RPMI7951 (cell line): ENCODE data around the gene SLC13A4. TPM values are rescaled to one million over a fixed set of nuclear protein-coding genes. Genes with fewer than 3 reads are reported as not detected.
"Not testable (repeated sequence)": the region's sequence is repeated elsewhere in the genome, so short reads cannot be mapped to it uniquely, and the experiment has no call there.

ENCODE experiments used
- DNase-seq: peaks from one replicate; pipeline ENCODE4 v3.0.0-alpha.2; 2012; ENCODE audit warnings: low read depth
- total RNA-seq: library from RNA; depleted of rRNA; stranded (reverse); fragments of >200 nt; shearing (Covaris generic); gene quantifications from 2 replicates; pipeline ENCODE4 v1.2.3, GENCODE V29; 2014

Gene SLC13A4
- total RNA-seq, 1 experiment from 2014 or later: not detected

- peak; percentile 92 for DNase-seq
Observed at GRCh38 chr7:135748770-135749169, 20.8 kb upstream of the SLC13A4 start, which contains the start of gene FAM180A. Gene FAM180A (minus strand): TSS chr7:135748813. CDS start chr7:135748580, 233 bp downstream.

DNA sequence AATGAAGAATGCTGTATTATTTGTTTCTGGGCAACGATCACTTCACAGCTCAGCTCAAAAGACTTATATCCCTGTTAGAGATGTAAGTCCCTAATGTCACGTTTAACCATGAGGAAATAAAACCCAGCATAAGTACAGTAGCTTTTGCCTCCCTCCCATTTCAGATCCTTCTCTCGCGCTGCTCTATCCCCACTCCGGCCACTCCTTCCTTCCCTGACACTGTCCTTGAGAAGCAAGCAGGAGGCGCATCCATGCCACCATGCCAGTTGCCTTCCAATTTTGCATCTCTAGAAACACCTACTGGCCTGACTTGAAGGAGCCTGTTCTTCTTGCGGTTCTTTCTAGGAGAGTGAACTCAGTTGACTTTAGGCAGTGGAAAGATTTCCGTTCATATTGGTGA lies 19.4 kb upstream of the SLC13A4 start:
- DNase-seq: no peak

DNA sequence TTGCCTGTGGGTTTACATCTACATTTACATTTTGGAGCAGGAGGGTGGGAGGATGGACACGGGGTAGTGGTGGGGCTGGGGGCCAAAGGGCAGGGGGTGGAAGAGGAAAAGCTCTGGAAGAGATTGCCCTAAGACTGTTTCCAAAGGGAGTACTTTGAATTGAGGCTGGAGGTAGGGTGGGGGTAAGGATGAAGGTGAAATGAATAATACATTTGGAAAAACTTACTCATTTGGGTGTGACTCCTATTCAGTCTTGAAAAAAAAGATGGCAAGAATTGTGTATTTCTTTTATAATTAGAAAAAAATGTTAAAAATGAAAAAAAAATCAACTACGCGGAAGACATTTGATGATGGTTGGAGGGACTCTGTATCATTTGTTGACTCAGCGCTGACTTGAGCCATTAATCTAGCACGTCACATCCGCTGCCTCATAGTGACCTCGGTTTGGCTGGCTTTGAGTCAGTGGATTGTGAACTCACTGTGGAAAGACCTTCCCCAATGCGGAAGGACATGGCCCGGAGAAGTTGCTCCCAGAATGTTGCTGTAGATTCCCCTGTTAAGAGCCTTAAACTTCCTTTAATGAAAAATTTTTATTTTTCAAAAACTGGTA lies 17.8 kb upstream of the SLC13A4 start:
- DNase-seq: peak; percentile 94

- peak; percentile 83 for DNase-seq
Observed at GRCh38 chr7:135744938-135745702, 17.1 kb upstream of the SLC13A4 start.

GRCh38 chr7:135743907-135744731 lies 16.1 kb upstream of the SLC13A4 start:
- peak; percentile 31 for DNase-seq

- DNase-seq: peak; percentile 45
Observed at GRCh38 chr7:135742371-135742770, 14.4 kb upstream of the SLC13A4 start.

DNA sequence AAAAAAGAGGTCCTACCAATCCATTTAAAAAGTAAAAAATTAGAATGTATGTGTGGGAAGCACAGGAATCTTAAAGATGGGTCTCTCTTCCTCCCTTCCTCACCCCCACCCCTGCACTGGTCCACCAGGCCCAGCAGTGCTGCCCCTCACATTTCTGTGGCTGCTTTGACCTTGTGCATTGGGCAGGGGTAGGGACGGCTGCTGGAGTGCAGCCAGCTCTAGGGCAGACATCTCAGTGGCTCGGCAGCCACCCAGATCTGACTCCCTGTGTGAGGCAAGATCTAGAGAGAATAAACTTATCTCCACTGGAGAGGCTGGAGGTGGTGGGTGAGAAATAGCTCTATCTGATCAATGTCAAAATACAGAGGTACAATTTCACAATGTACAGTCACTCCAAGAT lies 13.9 kb upstream of the SLC13A4 start:
- DNase-seq: no peak

DNA sequence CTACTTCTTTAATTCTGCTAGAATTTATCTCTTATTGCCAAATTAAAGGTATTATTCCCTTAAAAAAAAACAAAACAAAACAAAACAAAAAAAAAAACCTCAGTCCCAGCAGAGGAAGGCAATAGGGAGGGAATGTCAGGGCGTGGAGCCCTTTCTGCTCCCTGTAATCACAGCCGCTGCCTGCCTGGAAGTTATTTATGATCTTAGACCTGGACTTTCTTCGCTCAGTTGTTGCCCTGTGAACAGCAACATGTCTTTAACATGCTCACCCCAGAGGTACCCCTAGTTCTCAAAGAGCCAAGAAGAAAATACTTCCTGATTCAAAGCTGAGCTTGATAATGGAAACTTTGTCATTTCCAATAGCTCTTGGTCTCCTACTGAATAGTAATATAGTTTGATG lies 12.9 kb upstream of the SLC13A4 start:
- DNase-seq: no peak

- not testable (repeated sequence) for DNase-seq
Observed at GRCh38 chr7:135737306-135737647, 9.3 kb upstream of the SLC13A4 start.

DNA sequence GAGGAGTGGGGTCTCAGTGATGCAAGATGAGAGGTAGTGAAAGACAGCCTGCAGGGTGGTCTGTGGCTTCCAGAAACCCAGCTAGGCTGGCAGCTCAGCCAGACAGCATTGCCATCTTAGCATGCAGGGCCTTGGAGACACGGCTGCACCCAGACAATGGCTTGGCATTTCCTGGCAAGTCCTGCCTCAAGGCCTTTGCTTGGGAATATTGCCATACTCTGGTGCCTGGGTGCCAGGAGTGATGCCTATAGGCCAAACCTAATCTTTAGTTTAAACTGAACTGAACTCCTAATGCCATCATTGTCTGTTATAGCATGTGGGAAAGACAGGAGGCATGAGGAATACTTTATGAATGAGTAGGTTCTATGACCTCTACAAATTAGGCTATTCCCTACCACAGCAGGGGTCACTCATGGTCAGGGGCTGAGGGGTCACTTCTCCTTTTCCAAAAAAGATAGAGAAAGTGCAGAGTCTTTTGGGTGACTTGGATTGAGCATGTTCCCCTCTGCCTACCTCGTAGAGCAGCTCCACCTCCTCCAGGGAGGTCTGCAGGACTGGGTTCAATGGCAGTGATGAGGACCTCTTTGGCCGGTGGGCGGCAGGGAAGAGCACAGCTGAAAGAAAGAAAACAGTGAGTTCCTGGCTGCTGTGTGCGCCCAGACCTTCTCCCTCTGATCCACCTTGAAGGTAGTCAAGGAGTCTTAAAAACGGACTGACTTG lies 8.8 kb upstream of the SLC13A4 start:
- DNase-seq: no peak

DNA sequence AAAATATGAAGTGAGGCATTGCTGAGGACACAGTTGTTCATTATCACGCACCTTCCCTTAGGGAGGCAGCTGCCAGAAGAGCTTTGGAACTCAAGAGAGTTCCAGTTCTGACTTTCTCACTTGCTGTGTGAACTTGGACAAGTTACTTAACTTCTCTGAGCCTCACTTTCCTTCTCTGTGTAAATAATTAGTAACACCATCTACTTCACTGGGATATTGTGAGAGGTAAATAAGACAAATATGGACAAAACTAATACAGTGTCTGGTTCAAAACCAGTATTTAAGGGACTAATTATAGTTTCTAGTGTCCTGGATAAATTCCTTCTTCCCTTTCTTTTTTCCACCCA lies 6.3 kb upstream of the SLC13A4 start:
- DNase-seq: no peak

DNA sequence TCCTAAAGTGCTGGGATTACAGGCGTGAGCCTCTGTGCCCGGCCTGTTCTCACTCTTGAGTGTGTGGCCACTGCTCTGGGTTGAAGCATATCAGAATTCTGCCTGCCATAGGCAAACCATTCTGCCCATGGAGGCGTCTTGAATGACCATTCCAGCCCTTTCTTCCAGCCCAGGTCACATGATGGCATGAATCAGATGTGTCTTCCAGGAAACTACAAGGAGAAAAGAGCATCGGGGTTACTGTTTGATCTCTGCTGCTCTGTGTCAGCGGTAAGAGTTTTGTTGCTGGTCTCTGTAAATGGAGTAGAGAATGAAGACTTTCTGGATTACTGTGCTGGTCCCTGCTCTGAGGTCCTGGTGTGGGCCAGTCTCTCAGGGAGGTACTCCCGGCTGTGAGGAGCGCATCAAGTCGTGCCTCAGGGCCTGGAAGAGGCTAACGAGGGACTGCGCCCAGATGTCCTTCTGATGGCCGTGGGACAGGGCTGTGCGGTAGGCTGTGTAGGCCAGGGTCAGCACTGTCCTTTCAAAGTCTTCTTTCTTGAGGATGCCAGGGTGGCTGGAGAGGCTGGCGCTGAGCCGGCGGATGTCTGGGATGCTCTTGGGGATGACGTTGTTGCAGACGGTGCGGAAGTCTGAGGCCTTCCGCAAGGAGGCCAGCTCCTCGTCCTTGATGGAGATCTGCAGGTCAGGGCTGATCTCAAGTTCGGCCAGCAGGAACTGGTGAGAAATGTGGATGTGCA lies 5.8 kb upstream of the SLC13A4 start:
- DNase-seq: no peak

DNA sequence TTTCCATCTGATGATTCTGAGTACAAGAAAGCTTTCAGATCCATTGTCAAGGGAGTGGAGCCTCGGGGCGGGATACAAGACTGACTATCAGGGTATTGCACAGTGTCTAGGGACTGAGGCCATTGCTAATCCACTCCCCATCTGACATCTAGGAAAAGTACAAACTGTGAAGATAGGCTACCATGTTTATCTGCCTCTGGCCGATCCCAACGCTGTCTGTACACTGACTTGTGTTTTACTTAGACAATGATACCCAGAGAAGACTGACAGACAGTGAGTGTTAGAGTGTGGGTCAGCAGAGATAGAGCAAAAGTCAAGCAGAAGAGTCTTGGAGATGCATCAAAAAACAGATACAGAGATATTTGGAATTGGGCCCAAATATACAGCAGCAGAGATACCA lies 3.1 kb upstream of the SLC13A4 start:
- no peak for DNase-seq

DNA sequence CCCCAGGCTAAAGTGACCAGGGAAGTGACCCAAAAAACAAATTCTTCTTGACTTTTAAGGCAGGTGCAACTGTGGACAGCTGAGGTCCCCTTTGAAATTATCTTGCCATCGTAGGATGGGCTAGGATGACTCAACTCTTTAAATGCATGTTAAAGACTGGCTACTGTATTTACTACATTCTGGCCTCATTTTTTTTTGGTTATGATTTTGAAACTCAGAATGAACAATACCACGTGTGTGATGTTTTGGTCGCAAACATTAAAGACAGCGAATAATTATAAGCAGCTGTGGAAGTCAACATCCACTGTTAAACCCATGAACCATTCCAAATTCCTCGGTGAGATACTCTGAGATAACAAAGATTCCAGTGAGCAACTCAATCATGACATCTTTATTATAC lies 1.2 kb upstream of the SLC13A4 start:
- no peak for DNase-seq

DNA sequence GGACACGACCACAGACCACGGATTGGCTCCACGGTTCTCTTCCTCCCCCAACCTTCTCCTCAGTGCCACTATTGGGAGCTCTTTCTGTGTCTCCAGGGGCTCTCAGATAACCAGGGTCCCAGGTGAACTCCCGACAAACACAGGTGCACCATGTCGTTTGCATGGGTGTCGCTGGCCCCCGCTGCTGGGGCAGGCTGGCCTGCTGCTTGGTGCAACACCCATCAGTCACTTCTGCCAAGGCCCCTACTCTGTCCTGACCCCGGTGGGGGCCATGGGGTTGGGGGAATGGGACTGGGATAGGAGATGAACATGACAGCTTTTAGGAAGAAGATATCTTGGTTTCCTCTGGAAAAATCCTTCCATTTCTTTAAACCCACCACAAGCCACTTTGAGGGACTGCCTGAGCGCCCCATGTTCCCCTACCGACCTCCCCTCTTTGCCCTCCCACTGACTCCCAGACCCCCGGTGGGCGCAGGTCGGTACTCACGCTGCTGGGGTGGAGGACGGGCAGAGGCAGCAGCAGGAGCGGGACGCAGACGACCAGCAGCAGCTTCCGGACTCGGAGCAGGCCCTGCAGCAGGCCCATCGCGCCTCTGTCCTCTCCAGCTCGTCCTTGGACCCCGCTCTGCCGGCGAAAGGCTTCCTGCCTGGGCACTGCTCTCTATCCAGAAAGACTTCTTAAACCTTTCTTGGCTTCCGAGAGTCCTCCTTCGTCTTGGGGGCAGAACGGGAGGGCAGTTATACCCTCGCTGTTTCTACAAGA lies 894 bp downstream of the SLC13A4 start:
- DNase-seq: no peak

- DNase-seq: no peak
Observed at GRCh38 chr7:135726276-135726788, 1.7 kb downstream of the SLC13A4 start.

DNA sequence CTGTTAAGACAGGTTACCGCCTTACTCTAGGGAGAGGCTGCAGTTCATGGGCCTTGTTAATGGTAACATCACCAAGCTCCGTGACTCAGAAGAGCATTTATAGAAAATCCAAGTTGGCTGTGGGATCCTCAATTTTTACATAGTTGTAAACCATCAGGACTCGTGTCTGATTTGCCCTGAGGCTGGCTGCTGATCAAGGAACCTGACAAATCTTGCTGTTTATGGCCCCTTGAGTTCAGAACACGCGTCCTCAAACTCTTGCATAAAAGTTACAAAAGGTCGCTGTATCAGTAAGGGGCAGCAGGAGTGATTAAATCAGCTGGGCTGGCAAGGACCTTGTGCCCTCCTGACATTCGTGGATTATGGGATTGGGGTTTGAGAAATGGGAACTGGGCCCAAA lies 4.6 kb downstream of the SLC13A4 start:
- DNase-seq: peak; percentile 66

DNA sequence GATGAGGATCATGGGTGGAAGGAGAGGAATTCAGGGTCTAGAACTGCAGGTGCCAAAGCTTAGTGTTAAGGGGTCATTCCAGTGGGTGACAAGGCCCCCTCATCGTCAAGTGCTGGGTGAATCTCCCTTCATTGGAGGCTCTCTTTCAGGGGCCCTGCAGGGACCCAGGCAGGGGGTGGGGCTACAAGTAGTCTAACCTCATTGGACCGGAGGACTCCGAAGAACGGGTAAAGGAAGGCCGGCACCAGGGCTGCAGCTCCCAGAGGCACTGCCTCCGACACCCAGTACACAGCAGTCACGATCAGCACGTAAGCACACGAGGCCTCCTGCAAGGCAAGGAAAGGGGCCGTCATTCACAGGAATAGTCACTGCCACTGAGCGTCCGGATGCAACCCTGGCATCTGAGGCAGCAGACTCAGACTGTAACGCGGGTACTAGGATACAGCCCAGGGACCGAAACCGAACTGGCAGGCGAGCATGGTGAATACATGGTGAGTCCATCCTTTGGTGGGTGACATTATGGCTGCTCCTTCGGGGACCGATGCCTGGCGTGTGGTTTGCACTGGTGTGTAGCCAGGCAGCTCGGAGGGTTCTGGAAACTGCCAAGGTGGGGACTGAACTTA lies 6.7 kb downstream of the SLC13A4 start:
- no peak for DNase-seq

DNA sequence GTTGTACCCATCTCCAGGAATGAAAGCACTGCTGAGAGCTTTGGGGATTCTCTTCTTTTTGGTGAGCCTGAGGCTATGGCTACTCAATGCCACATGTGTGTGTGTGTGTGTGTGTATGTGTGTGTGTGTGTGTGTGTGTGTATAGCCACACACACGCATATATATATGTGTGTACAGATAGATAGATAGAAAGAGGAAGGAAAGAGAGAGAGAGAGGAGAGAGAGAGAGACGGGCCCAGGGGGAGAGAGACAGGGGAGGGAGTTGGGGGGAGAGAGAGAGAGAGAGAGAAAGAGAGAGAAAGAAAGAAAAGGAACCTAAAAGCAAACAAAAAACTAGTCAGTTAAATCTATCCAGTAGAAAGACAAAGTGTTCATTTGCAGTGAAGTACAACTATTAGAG lies 8.3 kb downstream of the SLC13A4 start:
- DNase-seq: no peak
